HEK293 (cell line): Measurements from ENCODE around the gene CCR5AS.

Experiments
- CTCF ChIA-PET: fragments of 350-600 bp; formaldehyde crosslinking; extraction: SDS; loops from one replicate; lab custom pipeline; 2021; ENCODE audit warnings: antibody characterized with exemption; lab: Yijun Ruan, JAX
- POLR2A ChIA-PET: fragments of 300-600 bp; formaldehyde crosslinking; extraction: SDS; loops from one replicate; lab custom pipeline; 2020; ENCODE audit warnings: antibody characterized with exemption, inconsistent platforms; lab: Yijun Ruan, JAX
- H3K27ac ChIP-seq: fragments of 200-500 bp; sonication (Bioruptor generic); 2 replicates; pipeline ENCODE4 v1.5.1; 2014; ENCODE audit warnings: low read depth, low read length, control low read depth, inconsistent platforms; ENCODE audit errors: extremely low read depth
- H3K36me3 ChIP-seq, 2 experiments: fragments of 200-500 bp in 1 of 2; sonication (Bioruptor generic) in 1 of 2; 1 replicate in 1 of 2; 2 replicates in 1 of 2; pipeline ENCODE4 v1.5.1; 2014 to 2017; ENCODE audit warnings: inconsistent platforms in 2 of 2, low read length in 2 of 2; ENCODE audit not compliant: control insufficient read depth in 2 of 2, insufficient read depth in 1 of 2
- H3K4me1 ChIP-seq: fragments of 200-500 bp; sonication (Bioruptor generic); 2 replicates; pipeline ENCODE4 v1.5.1; 2014; ENCODE audit warnings: mild to moderate bottlenecking, low read length, inconsistent platforms; ENCODE audit not compliant: control insufficient read depth, insufficient read depth
- H3K4me3 ChIP-seq: 2 replicates; pipeline ENCODE4 v1.5.1; 2011; ENCODE audit warnings: low read depth, mild to moderate bottlenecking, control low read depth, low read length, moderate library complexity
- H3K9me3 ChIP-seq: fragments of 200-500 bp; sonication (Bioruptor generic); 2 replicates; pipeline ENCODE4 v1.5.1; 2014; ENCODE audit warnings: low read depth, low read length, inconsistent platforms; ENCODE audit not compliant: control insufficient read depth, insufficient read depth
- KLF7 ChIP-seq: fragments of 450-650 bp; formaldehyde crosslinking; IDR thresholded peaks from 2 replicates; pipeline ENCODE4 v1.5.1; 2016; ENCODE audit warnings: missing biosample characterization, missing genetic modification characterization, borderline replicate concordance
- OSR2 ChIP-seq: fragments of 450-650 bp; formaldehyde crosslinking; IDR thresholded peaks from 2 replicates; pipeline ENCODE4 v1.5.1; 2016; ENCODE audit warnings: missing biosample characterization, missing genetic modification characterization
- ZBTB17 ChIP-seq: fragments of 450-650 bp; formaldehyde crosslinking; IDR thresholded peaks from 2 replicates; pipeline ENCODE4 v1.5.1; 2016; ENCODE audit warnings: missing biosample characterization, missing genetic modification characterization
- ZNF114 ChIP-seq: fragments of 450-650 bp; formaldehyde crosslinking; IDR thresholded peaks from 2 replicates; pipeline ENCODE4 v1.5.0; 2017; ENCODE audit warnings: missing biosample characterization, missing genetic modification characterization
- ZNF37A ChIP-seq: fragments of 450-650 bp; IDR thresholded peaks from 2 replicates; pipeline ENCODE4 v1.5.1; 2018; ENCODE audit warnings: missing biosample characterization, missing genetic modification characterization
- ZNF394 ChIP-seq: fragments of 450-650 bp; formaldehyde crosslinking; IDR thresholded peaks from 2 replicates; pipeline ENCODE4 v1.5.1; 2016; ENCODE audit warnings: missing biosample characterization, missing genetic modification characterization, mild to moderate bottlenecking, moderate library complexity, borderline replicate concordance
- ZNF416 ChIP-seq: fragments of 450-650 bp; formaldehyde crosslinking; IDR thresholded peaks from 2 replicates; pipeline ENCODE4 v1.5.1; 2016; ENCODE audit warnings: missing biosample characterization, missing genetic modification characterization
- ZNF560 ChIP-seq: fragments of 450-650 bp; formaldehyde crosslinking; IDR thresholded peaks from 2 replicates; pipeline ENCODE4 v1.5.1; 2017; ENCODE audit warnings: missing biosample characterization, missing genetic modification characterization, borderline replicate concordance
- ZNF621 ChIP-seq: fragments of 450-650 bp; formaldehyde crosslinking; IDR thresholded peaks from 2 replicates; pipeline ENCODE4 v1.5.1; 2017; ENCODE audit warnings: missing biosample characterization, missing genetic modification characterization
- ZNF629 ChIP-seq: fragments of 450-650 bp; formaldehyde crosslinking; IDR thresholded peaks from 2 replicates; pipeline ENCODE4 v1.5.1; 2017; ENCODE audit warnings: missing biosample characterization, missing genetic modification characterization
- ZNF670 ChIP-seq: fragments of 450-650 bp; formaldehyde crosslinking; IDR thresholded peaks from 2 replicates; pipeline ENCODE4 v1.5.1; 2016; ENCODE audit warnings: missing biosample characterization, missing genetic modification characterization, low read depth
- ZNF843 ChIP-seq: fragments of 450-650 bp; formaldehyde crosslinking; IDR thresholded peaks from 2 replicates; pipeline ENCODE4 v1.5.1; 2016; ENCODE audit warnings: missing biosample characterization, missing genetic modification characterization
- TF ChIP-seq, protein P1 (sequence below): fragments of 450-650 bp; formaldehyde crosslinking; IDR thresholded peaks from 2 replicates; pipeline ENCODE4 v1.5.1; 2017; ENCODE audit warnings: missing biosample characterization, missing genetic modification characterization
- TF ChIP-seq, protein P2 (sequence below): fragments of 450-650 bp; formaldehyde crosslinking; IDR thresholded peaks from 2 replicates; pipeline ENCODE4 v1.5.1; 2017; ENCODE audit warnings: missing biosample characterization, missing genetic modification characterization
- TF ChIP-seq, protein P3 (sequence below): fragments of 450-650 bp; formaldehyde crosslinking; IDR thresholded peaks from 2 replicates; pipeline ENCODE4 v1.5.1; 2017; ENCODE audit warnings: missing biosample characterization, missing genetic modification characterization
- TF ChIP-seq, protein P4 (sequence below): fragments of 450-650 bp; formaldehyde crosslinking; conservative IDR thresholded peaks from 2 replicates; pipeline ENCODE4 v1.5.1; 2016; ENCODE audit warnings: low read depth, missing biosample characterization, missing genetic modification characterization
- TF ChIP-seq, protein P5 (sequence below): fragments of 450-650 bp; formaldehyde crosslinking; IDR thresholded peaks from 2 replicates; pipeline ENCODE4 v1.5.1; 2016; ENCODE audit warnings: missing biosample characterization, missing genetic modification characterization
- TF ChIP-seq, protein P6 (sequence below): fragments of 450-650 bp; formaldehyde crosslinking; IDR thresholded peaks from 2 replicates; pipeline ENCODE4 v1.5.1; 2016; ENCODE audit warnings: missing biosample characterization, missing genetic modification characterization
- TF ChIP-seq, protein P7 (sequence below): fragments of 450-650 bp; formaldehyde crosslinking; IDR thresholded peaks from 2 replicates; pipeline ENCODE4 v1.5.1; 2017; ENCODE audit warnings: missing biosample characterization, missing genetic modification characterization

Gene CCR5AS

DNA sequence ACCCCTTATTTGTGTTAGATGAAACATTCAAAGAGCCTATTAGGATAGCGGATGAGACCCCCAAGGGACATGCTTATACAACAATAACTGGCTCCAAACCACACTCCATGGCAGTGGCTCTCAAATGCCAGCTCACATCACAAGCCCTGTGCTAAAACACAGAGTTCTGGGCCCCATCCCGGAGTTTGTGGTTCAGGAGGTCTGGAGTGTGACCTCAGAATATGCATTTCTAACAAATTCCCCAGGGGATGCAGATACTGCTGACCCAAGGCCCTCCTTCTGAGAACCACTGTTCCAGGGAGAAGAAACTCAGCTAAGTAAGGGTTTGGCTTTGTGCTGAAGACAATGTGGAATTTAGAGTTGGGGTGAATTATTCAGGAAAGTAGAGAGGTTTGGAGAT, 3.8 kb upstream of the CCR5AS start (continued):
- TF ChIP-seq ZNF394 (tag by site-specific recombination): no peak
- TF ChIP-seq, all 188 proteins: peak for 0

DNA sequence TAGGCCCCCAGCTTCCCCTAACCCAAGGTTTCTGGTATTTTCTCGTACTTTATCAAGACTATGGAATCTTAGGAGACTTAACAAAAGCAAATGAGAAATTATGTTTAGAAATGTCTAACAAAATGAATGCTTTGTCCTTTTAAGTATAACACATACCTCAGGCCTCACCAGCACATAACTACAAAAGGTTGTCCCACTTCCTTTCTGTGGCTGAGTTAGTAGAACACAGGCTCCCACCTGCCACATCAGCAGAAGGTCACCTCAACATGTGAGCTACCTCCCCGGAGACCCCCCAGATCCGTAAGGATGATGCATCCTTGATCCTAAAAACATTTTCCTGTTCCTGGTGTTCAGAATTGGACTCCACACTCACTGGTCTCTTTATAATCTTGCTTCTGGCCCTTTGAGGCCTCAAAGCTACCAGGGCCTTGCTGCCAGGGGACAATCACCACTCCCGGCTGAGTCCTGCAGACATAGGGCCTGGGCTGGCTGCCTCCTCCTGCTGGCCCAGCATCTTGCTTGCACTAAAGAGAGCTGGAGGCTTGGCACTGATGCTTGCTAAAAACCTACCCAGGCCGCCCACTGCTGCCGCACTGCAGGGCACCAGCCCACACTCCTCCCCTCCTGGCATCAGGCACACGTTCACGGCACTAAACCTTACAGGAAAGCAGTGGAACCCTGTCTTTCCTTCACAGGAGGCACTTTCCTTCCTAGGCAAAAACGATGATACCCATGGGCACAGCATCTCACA, 3.0 kb upstream of the CCR5AS start:
- CTCF ChIA-PET: no interaction called here
- Histone ChIP-seq H3K4me1 (no peaks in the 10 kb centered on the region), H3K9me3 (no peaks in the 10 kb centered on the region)
- TF ChIP-seq, protein P1, sequence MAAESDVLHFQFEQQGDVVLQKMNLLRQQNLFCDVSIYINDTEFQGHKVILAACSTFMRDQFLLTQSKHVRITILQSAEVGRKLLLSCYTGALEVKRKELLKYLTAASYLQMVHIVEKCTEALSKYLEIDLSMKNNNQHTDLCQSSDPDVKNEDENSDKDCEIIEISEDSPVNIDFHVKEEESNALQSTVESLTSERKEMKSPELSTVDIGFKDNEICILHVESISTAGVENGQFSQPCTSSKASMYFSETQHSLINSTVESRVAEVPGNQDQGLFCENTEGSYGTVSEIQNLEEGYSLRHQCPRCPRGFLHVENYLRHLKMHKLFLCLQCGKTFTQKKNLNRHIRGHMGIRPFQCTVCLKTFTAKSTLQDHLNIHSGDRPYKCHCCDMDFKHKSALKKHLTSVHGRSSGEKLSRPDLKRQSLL (tag by site-specific recombination): no peak
- TF ChIP-seq ZNF629 (tag by site-specific recombination) (no peak), OSR2 (tag by site-specific recombination) (no peak), ZNF670 (tag by site-specific recombination) (no peak), ZNF560 (no peak), ZBTB17 (no peak), ZNF114 (no peak), ZNF394 (tag by site-specific recombination) (no peak), ZNF621 (no peak), ZNF843 (tag by site-specific recombination) (no peak), ZNF416 (tag by site-specific recombination) (no peak), ZNF37A (tag by site-specific recombination) (no peak), KLF7 (tag by site-specific recombination) (no peak)
- TF ChIP-seq, protein P2, sequence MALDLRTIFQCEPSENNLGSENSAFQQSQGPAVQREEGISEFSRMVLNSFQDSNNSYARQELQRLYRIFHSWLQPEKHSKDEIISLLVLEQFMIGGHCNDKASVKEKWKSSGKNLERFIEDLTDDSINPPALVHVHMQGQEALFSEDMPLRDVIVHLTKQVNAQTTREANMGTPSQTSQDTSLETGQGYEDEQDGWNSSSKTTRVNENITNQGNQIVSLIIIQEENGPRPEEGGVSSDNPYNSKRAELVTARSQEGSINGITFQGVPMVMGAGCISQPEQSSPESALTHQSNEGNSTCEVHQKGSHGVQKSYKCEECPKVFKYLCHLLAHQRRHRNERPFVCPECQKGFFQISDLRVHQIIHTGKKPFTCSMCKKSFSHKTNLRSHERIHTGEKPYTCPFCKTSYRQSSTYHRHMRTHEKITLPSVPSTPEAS: no peak
- TF ChIP-seq, protein P3, sequence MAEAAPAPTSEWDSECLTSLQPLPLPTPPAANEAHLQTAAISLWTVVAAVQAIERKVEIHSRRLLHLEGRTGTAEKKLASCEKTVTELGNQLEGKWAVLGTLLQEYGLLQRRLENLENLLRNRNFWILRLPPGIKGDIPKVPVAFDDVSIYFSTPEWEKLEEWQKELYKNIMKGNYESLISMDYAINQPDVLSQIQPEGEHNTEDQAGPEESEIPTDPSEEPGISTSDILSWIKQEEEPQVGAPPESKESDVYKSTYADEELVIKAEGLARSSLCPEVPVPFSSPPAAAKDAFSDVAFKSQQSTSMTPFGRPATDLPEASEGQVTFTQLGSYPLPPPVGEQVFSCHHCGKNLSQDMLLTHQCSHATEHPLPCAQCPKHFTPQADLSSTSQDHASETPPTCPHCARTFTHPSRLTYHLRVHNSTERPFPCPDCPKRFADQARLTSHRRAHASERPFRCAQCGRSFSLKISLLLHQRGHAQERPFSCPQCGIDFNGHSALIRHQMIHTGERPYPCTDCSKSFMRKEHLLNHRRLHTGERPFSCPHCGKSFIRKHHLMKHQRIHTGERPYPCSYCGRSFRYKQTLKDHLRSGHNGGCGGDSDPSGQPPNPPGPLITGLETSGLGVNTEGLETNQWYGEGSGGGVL (tag by site-specific recombination): no peak
- TF ChIP-seq, protein P4, sequence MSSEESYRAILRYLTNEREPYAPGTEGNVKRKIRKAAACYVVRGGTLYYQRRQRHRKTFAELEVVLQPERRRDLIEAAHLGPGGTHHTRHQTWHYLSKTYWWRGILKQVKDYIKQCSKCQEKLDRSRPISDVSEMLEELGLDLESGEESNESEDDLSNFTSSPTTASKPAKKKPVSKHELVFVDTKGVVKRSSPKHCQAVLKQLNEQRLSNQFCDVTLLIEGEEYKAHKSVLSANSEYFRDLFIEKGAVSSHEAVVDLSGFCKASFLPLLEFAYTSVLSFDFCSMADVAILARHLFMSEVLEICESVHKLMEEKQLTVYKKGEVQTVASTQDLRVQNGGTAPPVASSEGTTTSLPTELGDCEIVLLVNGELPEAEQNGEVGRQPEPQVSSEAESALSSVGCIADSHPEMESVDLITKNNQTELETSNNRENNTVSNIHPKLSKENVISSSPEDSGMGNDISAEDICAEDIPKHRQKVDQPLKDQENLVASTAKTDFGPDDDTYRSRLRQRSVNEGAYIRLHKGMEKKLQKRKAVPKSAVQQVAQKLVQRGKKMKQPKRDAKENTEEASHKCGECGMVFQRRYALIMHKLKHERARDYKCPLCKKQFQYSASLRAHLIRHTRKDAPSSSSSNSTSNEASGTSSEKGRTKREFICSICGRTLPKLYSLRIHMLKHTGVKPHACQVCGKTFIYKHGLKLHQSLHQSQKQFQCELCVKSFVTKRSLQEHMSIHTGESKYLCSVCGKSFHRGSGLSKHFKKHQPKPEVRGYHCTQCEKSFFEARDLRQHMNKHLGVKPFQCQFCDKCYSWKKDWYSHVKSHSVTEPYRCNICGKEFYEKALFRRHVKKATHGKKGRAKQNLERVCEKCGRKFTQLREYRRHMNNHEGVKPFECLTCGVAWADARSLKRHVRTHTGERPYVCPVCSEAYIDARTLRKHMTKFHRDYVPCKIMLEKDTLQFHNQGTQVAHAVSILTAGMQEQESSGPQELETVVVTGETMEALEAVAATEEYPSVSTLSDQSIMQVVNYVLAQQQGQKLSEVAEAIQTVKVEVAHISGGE (tag by site-specific recombination): no peak
- TF ChIP-seq, protein P5, sequence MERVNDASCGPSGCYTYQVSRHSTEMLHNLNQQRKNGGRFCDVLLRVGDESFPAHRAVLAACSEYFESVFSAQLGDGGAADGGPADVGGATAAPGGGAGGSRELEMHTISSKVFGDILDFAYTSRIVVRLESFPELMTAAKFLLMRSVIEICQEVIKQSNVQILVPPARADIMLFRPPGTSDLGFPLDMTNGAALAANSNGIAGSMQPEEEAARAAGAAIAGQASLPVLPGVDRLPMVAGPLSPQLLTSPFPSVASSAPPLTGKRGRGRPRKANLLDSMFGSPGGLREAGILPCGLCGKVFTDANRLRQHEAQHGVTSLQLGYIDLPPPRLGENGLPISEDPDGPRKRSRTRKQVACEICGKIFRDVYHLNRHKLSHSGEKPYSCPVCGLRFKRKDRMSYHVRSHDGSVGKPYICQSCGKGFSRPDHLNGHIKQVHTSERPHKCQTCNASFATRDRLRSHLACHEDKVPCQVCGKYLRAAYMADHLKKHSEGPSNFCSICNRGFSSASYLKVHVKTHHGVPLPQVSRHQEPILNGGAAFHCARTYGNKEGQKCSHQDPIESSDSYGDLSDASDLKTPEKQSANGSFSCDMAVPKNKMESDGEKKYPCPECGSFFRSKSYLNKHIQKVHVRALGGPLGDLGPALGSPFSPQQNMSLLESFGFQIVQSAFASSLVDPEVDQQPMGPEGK (tag by site-specific recombination): no peak
- TF ChIP-seq, protein P6, sequence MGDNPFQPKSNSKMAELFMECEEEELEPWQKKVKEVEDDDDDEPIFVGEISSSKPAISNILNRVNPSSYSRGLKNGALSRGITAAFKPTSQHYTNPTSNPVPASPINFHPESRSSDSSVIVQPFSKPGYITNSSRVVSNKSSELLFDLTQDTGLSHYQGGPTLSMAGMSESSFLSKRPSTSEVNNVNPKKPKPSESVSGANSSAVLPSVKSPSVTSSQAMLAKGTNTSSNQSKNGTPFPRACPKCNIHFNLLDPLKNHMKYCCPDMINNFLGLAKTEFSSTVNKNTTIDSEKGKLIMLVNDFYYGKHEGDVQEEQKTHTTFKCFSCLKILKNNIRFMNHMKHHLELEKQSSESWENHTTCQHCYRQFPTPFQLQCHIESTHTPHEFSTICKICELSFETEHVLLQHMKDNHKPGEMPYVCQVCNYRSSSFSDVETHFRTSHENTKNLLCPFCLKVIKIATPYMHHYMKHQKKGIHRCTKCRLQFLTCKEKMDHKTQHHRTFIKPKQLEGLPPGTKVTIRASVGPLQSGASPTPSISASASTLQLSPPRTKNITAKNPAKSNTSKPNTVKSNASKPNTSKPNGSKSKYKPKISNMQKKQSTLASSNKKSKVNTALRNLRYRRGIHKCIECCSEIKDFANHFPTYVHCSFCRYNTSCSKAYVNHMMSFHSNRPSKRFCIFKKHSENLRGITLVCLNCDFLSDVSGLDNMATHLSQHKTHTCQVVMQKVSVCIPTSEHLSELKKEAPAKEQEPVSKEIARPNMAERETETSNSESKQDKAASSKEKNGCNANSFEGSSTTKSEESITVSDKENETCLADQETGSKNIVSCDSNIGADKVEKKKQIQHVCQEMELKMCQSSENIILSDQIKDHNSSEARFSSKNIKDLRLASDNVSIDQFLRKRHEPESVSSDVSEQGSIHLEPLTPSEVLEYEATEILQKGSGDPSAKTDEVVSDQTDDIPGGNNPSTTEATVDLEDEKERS (tag by site-specific recombination): no peak
- TF ChIP-seq, protein P7, sequence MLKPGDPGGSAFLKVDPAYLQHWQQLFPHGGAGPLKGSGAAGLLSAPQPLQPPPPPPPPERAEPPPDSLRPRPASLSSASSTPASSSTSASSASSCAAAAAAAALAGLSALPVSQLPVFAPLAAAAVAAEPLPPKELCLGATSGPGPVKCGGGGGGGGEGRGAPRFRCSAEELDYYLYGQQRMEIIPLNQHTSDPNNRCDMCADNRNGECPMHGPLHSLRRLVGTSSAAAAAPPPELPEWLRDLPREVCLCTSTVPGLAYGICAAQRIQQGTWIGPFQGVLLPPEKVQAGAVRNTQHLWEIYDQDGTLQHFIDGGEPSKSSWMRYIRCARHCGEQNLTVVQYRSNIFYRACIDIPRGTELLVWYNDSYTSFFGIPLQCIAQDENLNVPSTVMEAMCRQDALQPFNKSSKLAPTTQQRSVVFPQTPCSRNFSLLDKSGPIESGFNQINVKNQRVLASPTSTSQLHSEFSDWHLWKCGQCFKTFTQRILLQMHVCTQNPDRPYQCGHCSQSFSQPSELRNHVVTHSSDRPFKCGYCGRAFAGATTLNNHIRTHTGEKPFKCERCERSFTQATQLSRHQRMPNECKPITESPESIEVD (tag by site-specific recombination): no peak
- TF ChIP-seq, all 188 proteins: peak for 0
- Histone ChIP-seq H3K4me3 (no peak overlapping the region), H3K27ac (no peak overlapping the region), H3K36me3 (no peaks in the 10 kb centered on the region)
- POLR2A ChIA-PET: no interaction called here
